ENCODE data around the gene SLC16A3.
"Not testable (repeated sequence)": the region's sequence is repeated elsewhere in the genome, so short reads cannot be mapped to it uniquely, and the experiment has no call there.

Gene SLC16A3

GRCh38 chr17:82204831-82205719 lies 23.8 kb upstream of the SLC16A3 start:
- no peak for DNase-seq

- DNase-seq = peak; percentile 70
Measured at GRCh38 chr17:82205720-82206508, 22.9 kb upstream of the SLC16A3 start.

GRCh38 chr17:82210655-82211054 lies 18.2 kb upstream of the SLC16A3 start:
- DNase-seq = not testable (repeated sequence)

- peak; percentile 21 for DNase-seq
Measured at GRCh38 chr17:82212331-82213250, 16.3 kb upstream of the SLC16A3 start, which contains the start of gene CCDC57. Gene CCDC57 (minus strand): TSS chr17:82212842. CDS start chr17:82201944, 10,898 bp downstream.

- peak; percentile 23 for DNase-seq
Measured at GRCh38 chr17:82213251-82214011, 15.4 kb upstream of the SLC16A3 start.

GRCh38 chr17:82214012-82214628 lies 14.7 kb upstream of the SLC16A3 start:
- DNase-seq = no peak

- no peak for DNase-seq
Measured at GRCh38 chr17:82215095-82215971, 13.5 kb upstream of the SLC16A3 start.

GRCh38 chr17:82215972-82216300 lies 12.9 kb upstream of the SLC16A3 start:
- DNase-seq = no peak

GRCh38 chr17:82216301-82217119 lies 12.3 kb upstream of the SLC16A3 start:
- no peak for DNase-seq

- no peak for DNase-seq
Measured at GRCh38 chr17:82217120-82217529, 11.7 kb upstream of the SLC16A3 start.

- no peak for DNase-seq
Measured at GRCh38 chr17:82217530-82218204, 11.2 kb upstream of the SLC16A3 start.

- DNase-seq = no peak
Measured at GRCh38 chr17:82218349-82219075, 10.3 kb upstream of the SLC16A3 start.

GRCh38 chr17:82219083-82219482 lies 9.8 kb upstream of the SLC16A3 start:
- DNase-seq = no peak

- no peak for DNase-seq
Measured at GRCh38 chr17:82219753-82220709, 8.8 kb upstream of the SLC16A3 start.

GRCh38 chr17:82221341-82221902 lies 7.4 kb upstream of the SLC16A3 start:
- no peak for DNase-seq

- no peak for DNase-seq
Measured at GRCh38 chr17:82222816-82223215, 6.0 kb upstream of the SLC16A3 start.

- no peak for DNase-seq
Measured at GRCh38 chr17:82223517-82223916, 5.3 kb upstream of the SLC16A3 start.
